IMR-90 (cell line): Measurements from ENCODE around the gene RND1. TPM values are rescaled to one million over a fixed set of nuclear protein-coding genes. Genes with fewer than 3 reads are reported as not detected.
A peak's percentile ranks its signal among the peaks of the same experiment; 100 is the strongest.

Experiments used
- ATAC-seq: fragments of 200-7000 bp; cut with Tn5 transposase; 2 replicates; pipeline ENCODE4 v1.9.1; 2020; ENCODE audit warnings: low read depth, mild to moderate bottlenecking, moderate library complexity
- BruUV-seq: library from RNA; stranded (reverse); fragments of 400-500 nt; replicated peaks from 2 replicates; lab custom pipeline; 2021; lab: Mats Ljungman, UMichigan
- CTCF ChIA-PET: fragments of 300-600 bp; formaldehyde crosslinking; extraction: SDS; loops from one replicate; lab custom pipeline; 2021; ENCODE audit warnings: antibody characterized with exemption; lab: Yijun Ruan, JAX
- POLR2A ChIA-PET: fragments of 300-600 bp; sonication (Branson Sonifier 250); formaldehyde crosslinking; loops from one replicate; lab custom pipeline; 2022; ENCODE audit warnings: antibody characterized with exemption; ENCODE audit not compliant: unreplicated experiment; lab: Charles Lee
- DNase-seq: peaks from one replicate; pipeline ENCODE4 v3.0.0; 2013
- H2AFZ ChIP-seq: replicated peaks from 2 replicates; pipeline ENCODE3; 2013; ENCODE audit warnings: low read length, mild to moderate bottlenecking; ENCODE audit not compliant: poor library complexity
- H2AK5ac ChIP-seq: 2 replicates; pipeline ENCODE4 v1.6.1; 2013; ENCODE audit warnings: low read depth, low read length, inconsistent platforms
- H2AK9ac ChIP-seq: replicated peaks from 2 replicates; pipeline ENCODE3; 2013; ENCODE audit warnings: mild to moderate bottlenecking, low read depth, low read length, moderate library complexity; ENCODE audit not compliant: poor library complexity
- H2BK120ac ChIP-seq: 2 replicates; pipeline ENCODE4 v1.6.1; 2013; ENCODE audit warnings: low read depth, low read length, inconsistent platforms
- H2BK15ac ChIP-seq: 3 replicates; pipeline ENCODE4 v1.6.1; 2013; ENCODE audit warnings: low read depth, low read length, inconsistent platforms
- H2BK20ac ChIP-seq: 2 replicates; pipeline ENCODE4 v1.6.1; 2013; ENCODE audit warnings: low read depth, mild to moderate bottlenecking, inconsistent platforms, low read length, moderate library complexity
- H2BK5ac ChIP-seq: 2 replicates; pipeline ENCODE4 v1.6.1; 2013; ENCODE audit warnings: mild to moderate bottlenecking, low read depth, low read length, inconsistent platforms; ENCODE audit not compliant: poor library complexity, severe bottlenecking
- H3K14ac ChIP-seq: replicated peaks from 2 replicates; pipeline ENCODE4 v1.6.1; 2013; ENCODE audit warnings: low read depth, low read length, inconsistent platforms
- H3K18ac ChIP-seq: 2 replicates; pipeline ENCODE4 v1.6.1; 2013; ENCODE audit warnings: low read depth, low read length, control low read depth
- H3K23ac ChIP-seq: 2 replicates; pipeline ENCODE4 v1.6.1; 2013; ENCODE audit warnings: low read depth, low read length, inconsistent platforms
- H3K27ac ChIP-seq: 2 replicates; pipeline ENCODE4 v1.5.1; 2013; ENCODE audit warnings: mild to moderate bottlenecking, control low read depth, low read length; ENCODE audit not compliant: insufficient read depth
- H3K27me3 ChIP-seq: 2 replicates; pipeline ENCODE4 v1.6.1; 2013; ENCODE audit warnings: low read length; ENCODE audit not compliant: control insufficient read depth, insufficient read depth
- H3K36me3 ChIP-seq: 2 replicates; pipeline ENCODE4 v1.6.1; 2013; ENCODE audit warnings: low read length, mixed read lengths; ENCODE audit not compliant: control insufficient read depth, insufficient read depth
- H3K4ac ChIP-seq: 2 replicates; pipeline ENCODE4 v1.6.1; 2013; ENCODE audit warnings: low read depth, low read length, inconsistent platforms
- H3K4me1 ChIP-seq: 2 replicates; pipeline ENCODE4 v1.6.1; 2013; ENCODE audit warnings: low read length, mixed read lengths; ENCODE audit not compliant: control insufficient read depth, insufficient read depth
- H3K4me2 ChIP-seq: 2 replicates; pipeline ENCODE4 v1.6.1; 2013; ENCODE audit warnings: low read depth, mild to moderate bottlenecking, control low read depth, low read length, moderate library complexity
- H3K4me3 ChIP-seq: 2 replicates; pipeline ENCODE4 v1.5.1; 2013; ENCODE audit warnings: low read depth, mild to moderate bottlenecking, control low read depth, low read length, moderate library complexity; ENCODE audit not compliant: insufficient read depth
- H3K56ac ChIP-seq: 2 replicates; pipeline ENCODE4 v1.6.1; 2013; ENCODE audit warnings: low read length, inconsistent platforms; ENCODE audit not compliant: insufficient read depth; ENCODE audit errors: extremely low read depth
- H3K79me1 ChIP-seq, 2 experiments: 2 replicates each; pipeline ENCODE4 v1.6.1; 2013; ENCODE audit warnings: low read length in 2 of 2, inconsistent platforms in 1 of 2, low read depth in 1 of 2
- H3K9ac ChIP-seq: 2 replicates; pipeline ENCODE4 v1.6.1; 2013; ENCODE audit warnings: low read depth, low read length, control low read depth
- H3K9me1 ChIP-seq: 2 replicates; pipeline ENCODE4 v1.6.1; 2013; ENCODE audit warnings: low read length, inconsistent platforms; ENCODE audit not compliant: insufficient read depth
- H3K9me3 ChIP-seq: 2 replicates; pipeline ENCODE4 v1.6.1; 2013; ENCODE audit warnings: low read length; ENCODE audit not compliant: control insufficient read depth, insufficient read depth
- H4K20me1 ChIP-seq: 2 replicates; pipeline ENCODE4 v1.6.1; 2013; ENCODE audit warnings: low read length, inconsistent platforms; ENCODE audit not compliant: insufficient read depth
- H4K5ac ChIP-seq: 2 replicates; pipeline ENCODE4 v1.6.1; 2013; ENCODE audit warnings: mild to moderate bottlenecking, low read depth, low read length, control low read depth
- H4K8ac ChIP-seq, 2 experiments: 2 replicates each; pipeline ENCODE4 v1.6.1; 2013; ENCODE audit warnings: low read depth in 2 of 2, low read length in 2 of 2, control low read depth in 1 of 2, inconsistent platforms in 1 of 2
- H4K91ac ChIP-seq: 2 replicates; pipeline ENCODE4 v1.6.1; 2013; ENCODE audit warnings: low read depth, low read length, inconsistent platforms; ENCODE audit not compliant: insufficient read depth
- CEBPB ChIP-seq: IDR thresholded peaks from 2 replicates; pipeline ENCODE4 v1.6.1; 2012; ENCODE audit warnings: low read depth, low read length, improper control_type of control experiment
- MAZ ChIP-seq: IDR thresholded peaks from 2 replicates; pipeline ENCODE4 v1.6.1; 2012; ENCODE audit warnings: low read depth, mild to moderate bottlenecking, low read length, improper control_type of control experiment, moderate library complexity, borderline replicate concordance
- MXI1 ChIP-seq: IDR thresholded peaks from 2 replicates; pipeline ENCODE4 v1.6.1; 2012; ENCODE audit warnings: low read depth, mild to moderate bottlenecking, low read length, moderate library complexity, borderline replicate concordance
- WGBS, 2 experiments: methylation state at CpG; one replicate each; pipeline versions ENCODE4 v1.1.5 to v1.1.7; 2013; ENCODE audit warnings: missing lambda C conversion rate in 2 of 2; ENCODE audit not compliant: insufficient read length in 1 of 2; ENCODE audit errors: extremely low coverage in 2 of 2; 5-methylcytosine and 5-hydroxymethylcytosine counted together
- dilution Hi-C: fragments of 300-500 bp; cut with HindIII; formaldehyde crosslinking; loops from one replicate; pipeline ENCODE4 v1.14.3; 2018; ENCODE audit warnings: low sequenced_read_pairs; ENCODE audit not compliant: unreplicated experiment
- in situ Hi-C: fragments of 300-500 bp; cut with MboI; formaldehyde crosslinking; loops from 3 replicates; pipeline ENCODE4 v1.14.3; 2019; ENCODE audit warnings: low sequenced_read_pairs, inconsistent platforms, mixed read lengths
- intact Hi-C: fragments of 100-400 bp; cut with micrococcal nuclease; formaldehyde crosslinking; loops from 2 replicates; pipeline ENCODE4 v1.10.0; 2022
- polyA plus RNA-seq, 3 experiments: library from polyadenylated mRNA; depleted of rRNA; stranded (reverse); fragments of >200 nt; gene quantifications; 2 replicates each; pipeline ENCODE4 v1.2.3, GENCODE V29; 2012; ENCODE audit warnings: low replicate concordance in 1 of 3
- total RNA-seq: library from RNA; depleted of rRNA; stranded (reverse); fragments of >200 nt; gene quantifications from 2 replicates; pipeline ENCODE4 v1.2.3, GENCODE V29; 2012

RND1 gene
- total and polyA plus RNA-seq, 2 of the 4 experiments (the other 2 are of a cell fraction) = under 0.01 to 0.21 TPM

- ChIA-PET POLR2A (interaction anchor here (0.7 kb wide), 1 partner anchor 17 kb away, joined by 3 read pairs; no protein-coding TSS in a partner anchor), CTCF (interaction anchor here (0.5 to 3.1 kb wide), 9 partner anchors 11 to 165 kb away, joined by 3 to 11 read pairs (median 5); no protein-coding TSS in a partner anchor)
- H2BK15ac ChIP-seq = peak overlapping the region; percentile 16; the same call in 1 of the 3 replicates
- peak overlapping the region; percentile 95 for H4K91ac ChIP-seq
- no peaks in the 10 kb centered on the region for H3K9me3 ChIP-seq
- peak overlapping the region; percentile 95 for H2BK5ac ChIP-seq
- TF ChIP-seq CEBPB = no peak
- TF ChIP-seq MAZ = peak; percentile 90; the same call in 1 of the 2 replicates
- TF ChIP-seq MXI1 = peak; percentile 92; the same call in 1 of the 2 replicates
- H3K4me1 ChIP-seq = peaks cover 38% of the 10 kb centered on the region
- 1% methylated on average over 24 of the region's 54 CpGs; no CpG with 5 or more reads in 1 of the 2 experiments for WGBS, 2 experiments
- H3K79me1 ChIP-seq = peaks cover 43 to 84% of the 10 kb centered on the region in 2 experiments
- intact Hi-C loops = no loop called here
- peak overlapping the region; percentile 81 for H3K23ac ChIP-seq
- H2AFZ ChIP-seq = peak overlapping the region; percentile 96
- H3K4me2 ChIP-seq = peak overlapping the region; percentile 65
- H3K9me1 ChIP-seq = peaks cover 35% of the 10 kb centered on the region
- no peaks in the 10 kb centered on the region; the same call in 1 of the 2 replicates for H3K36me3 ChIP-seq
- peak overlapping the region; percentile 99 for H2AK5ac ChIP-seq
- peak overlapping the region; percentile 95 for H3K56ac ChIP-seq
- H3K14ac ChIP-seq = peak overlapping the region; percentile 95
- no peaks in the 10 kb centered on the region for H3K27me3 ChIP-seq
- H2AK9ac ChIP-seq = peak overlapping the region; percentile 94
- DNase-seq = peak; percentile 78
- 0 out of 2 replicates have a peak, but pooled peaks cover 4% of the 10 kb centered on the region for H4K20me1 ChIP-seq
- H2BK20ac ChIP-seq = no peak overlapping the region
- H3K4me3 ChIP-seq = peak overlapping the region; percentile 55
- peak overlapping the region; percentile 94 for H3K4ac ChIP-seq
- H3K18ac ChIP-seq = peak overlapping the region; percentile 56
- peak overlapping the region; percentile 17 to 98; a peak in 3 of 4 replicates for H4K8ac ChIP-seq
- H3K9ac ChIP-seq = peak overlapping the region; percentile 93
- peak; percentile 47 for ATAC-seq
- BruUV-seq = no TSS peak
- H4K5ac ChIP-seq = peak overlapping the region; percentile 29
- dilution Hi-C loops = no loop called here
- peak overlapping the region; percentile 97 for H3K27ac ChIP-seq
- H2BK120ac ChIP-seq = peak overlapping the region; percentile 43
- in situ Hi-C loops = no loop called here
Measured at GRCh38 chr12:48815126-48816110, 50.3 kb downstream of the RND1 start.
